Neuronal stem cell (in vitro differentiated cells): Measurements from ENCODE around the gene FCHO1.

Source experiments
- DNase-seq: peaks from one replicate; pipeline ENCODE4 v3.0.0-alpha.2; 2013; ENCODE audit warnings: low spot score
- H2AFZ ChIP-seq: one replicate; pipeline ENCODE4 v1.6.1; 2013; ENCODE audit warnings: mild to moderate bottlenecking, low read length, inconsistent platforms
- H2AK5ac ChIP-seq: 2 replicates; pipeline ENCODE4 v1.6.1; 2013; ENCODE audit warnings: low read depth, mild to moderate bottlenecking, inconsistent platforms, low read length, moderate library complexity, mixed read lengths
- H2BK120ac ChIP-seq: 2 replicates; pipeline ENCODE4 v1.6.1; 2013; ENCODE audit warnings: low read depth, mild to moderate bottlenecking, inconsistent platforms, low read length, moderate library complexity, mixed read lengths
- H2BK12ac ChIP-seq: one replicate; pipeline ENCODE4 v1.6.1; 2013; ENCODE audit warnings: low read length, inconsistent platforms
- H2BK15ac ChIP-seq: 2 replicates; pipeline ENCODE4 v1.6.1; 2013; ENCODE audit warnings: mild to moderate bottlenecking, low read length, inconsistent platforms, mixed read lengths
- H2BK5ac ChIP-seq: one replicate; pipeline ENCODE4 v1.6.1; 2013; ENCODE audit warnings: inconsistent platforms, mild to moderate bottlenecking, low read length, moderate library complexity
- H3K14ac ChIP-seq: one replicate; pipeline ENCODE4 v1.6.1; 2013; ENCODE audit warnings: low read length, inconsistent platforms
- H3K18ac ChIP-seq: 2 replicates; pipeline ENCODE4 v1.6.1; 2013; ENCODE audit warnings: low read length, inconsistent platforms
- H3K23ac ChIP-seq: 2 replicates; pipeline ENCODE4 v1.6.1; 2013; ENCODE audit warnings: low read depth, mild to moderate bottlenecking, mixed read lengths, low read length, inconsistent platforms; ENCODE audit not compliant: poor library complexity
- H3K27ac ChIP-seq: replicated peaks from 3 replicates; pipeline ENCODE4 v1.5.1; 2013; ENCODE audit warnings: low read length, inconsistent platforms
- H3K27me3 ChIP-seq, 3 experiments: 2 replicates each; pipeline ENCODE4 v1.6.1; 2013; ENCODE audit warnings: low read length in 3 of 3, mild to moderate bottlenecking in 2 of 3, inconsistent platforms in 1 of 3, low read depth in 1 of 3, mixed read lengths in 1 of 3, moderate library complexity in 1 of 3; ENCODE audit not compliant: control insufficient read depth in 3 of 3, insufficient read depth in 3 of 3
- H3K36me3 ChIP-seq, 2 donors: replicated peaks in 1 of 2; 2 replicates each; pipeline ENCODE4 v1.6.1; 2013; ENCODE audit warnings: low read length in 2 of 2; ENCODE audit not compliant: control insufficient read depth in 2 of 2, insufficient read depth in 2 of 2
- H3K4ac ChIP-seq: 2 replicates; pipeline ENCODE4 v1.6.1; 2013; ENCODE audit warnings: inconsistent platforms, mild to moderate bottlenecking, low read length, moderate library complexity
- H3K4me1 ChIP-seq, 2 donors: 1 replicate in 1 of 2; 2 replicates in 1 of 2; pipeline ENCODE4 v1.6.1; 2013; ENCODE audit warnings: low read length in 2 of 2, low read depth in 1 of 2; ENCODE audit not compliant: control insufficient read depth in 2 of 2, insufficient read depth in 1 of 2
- H3K4me2 ChIP-seq: one replicate; pipeline ENCODE4 v1.6.1; 2013; ENCODE audit warnings: mild to moderate bottlenecking, low read length, inconsistent platforms; ENCODE audit not compliant: insufficient read depth, poor library complexity, severe bottlenecking
- H3K4me3 ChIP-seq, 2 donors: 2 replicates each; pipeline ENCODE4 v1.5.1; 2013; ENCODE audit warnings: low read length in 2 of 2, mild to moderate bottlenecking in 2 of 2, inconsistent platforms in 1 of 2, moderate library complexity in 1 of 2
- H3K79me1 ChIP-seq: one replicate; pipeline ENCODE4 v1.6.1; 2013; ENCODE audit warnings: low read depth, mild to moderate bottlenecking, inconsistent platforms, low read length, moderate library complexity
- H3K9ac ChIP-seq: one replicate; pipeline ENCODE4 v1.6.1; 2013; ENCODE audit warnings: mild to moderate bottlenecking, low read depth, low read length, inconsistent platforms; ENCODE audit not compliant: poor library complexity
- H3K9me3 ChIP-seq, 2 donors: replicated peaks in 1 of 2; 2 replicates each; pipeline versions ENCODE3 to v1.6.1; 2013; ENCODE audit warnings: low read length in 2 of 2, mild to moderate bottlenecking in 2 of 2, inconsistent platforms in 1 of 2, low read depth in 1 of 2, mixed read lengths in 1 of 2, moderate library complexity in 1 of 2; ENCODE audit not compliant: control insufficient read depth in 2 of 2, insufficient read depth in 1 of 2
- H4K8ac ChIP-seq: one replicate; pipeline ENCODE4 v1.6.1; 2013; ENCODE audit warnings: low read depth, mild to moderate bottlenecking, inconsistent platforms, low read length, moderate library complexity
- H4K91ac ChIP-seq: one replicate; pipeline ENCODE4 v1.6.1; 2013; ENCODE audit warnings: low read length, low read depth, mild to moderate bottlenecking, inconsistent platforms; ENCODE audit not compliant: poor library complexity
- WGBS, 2 donors: extraction: QIAGEN DNeasy Blood & Tissue Kit; methylation state at CpG; one replicate each; pipeline ENCODE4 v1.1.7; 2013; ENCODE audit warnings: missing lambda C conversion rate in 2 of 2, mixed read lengths in 1 of 2; ENCODE audit not compliant: insufficient read length in 2 of 2, insufficient replicate concordance in 1 of 2; ENCODE audit errors: extremely low coverage in 2 of 2; 5-methylcytosine and 5-hydroxymethylcytosine counted together

FCHO1 gene

GRCh38 chr19:17719730-17720400 lies 31.4 kb upstream of the FCHO1 start:
- no peak for DNase-seq
- no peak overlapping the region for H2BK12ac ChIP-seq
- peak overlapping the region; percentile 82 for H2BK5ac ChIP-seq
- peak overlapping the region; percentile 87 for H2AFZ ChIP-seq
- H3K4me3 ChIP-seq: peak overlapping the region; percentile 59 to 94
- H3K9ac ChIP-seq: peak overlapping the region; percentile 89
- H3K4ac ChIP-seq: peak overlapping the region; percentile 26
- no peak overlapping the region for H3K27ac ChIP-seq
- WGBS, 2 donors: no CpG with 5 or more reads among the region's 38 CpGs
- no peak overlapping the region for H4K91ac ChIP-seq
- peak overlapping the region; percentile 89 for H3K23ac ChIP-seq
- H3K4me2 ChIP-seq: peak overlapping the region; percentile 65
- H4K8ac ChIP-seq: no peak overlapping the region
- peaks cover 13 to 14% of the 10 kb centered on the region in 2 donors for H3K4me1 ChIP-seq
- peak overlapping the region; percentile 89 for H2AK5ac ChIP-seq
- H3K36me3 ChIP-seq: peaks cover 15 to 37% of the 10 kb centered on the region in 2 donors
- peak overlapping the region; percentile 76 for H3K18ac ChIP-seq
- H2BK120ac ChIP-seq: no peak overlapping the region
- H3K14ac ChIP-seq: peak overlapping the region; percentile 8
- peaks cover 28% of the 10 kb centered on the region for H3K79me1 ChIP-seq
- no peaks in the 10 kb centered on the region for H3K9me3 ChIP-seq
- peak overlapping the region; percentile 75 for H2BK15ac ChIP-seq
- H3K27me3 ChIP-seq: peaks cover 0 to 2% (median 0%) of the 10 kb centered on the region in 3 experiments

GRCh38 chr19:17720440-17720839 lies 30.8 kb upstream of the FCHO1 start:
- Histone ChIP-seq H2BK12ac (no peak overlapping the region), H3K4me2 (peak overlapping the region; percentile 65), H3K4me1 (peaks cover 13 to 14% of the 10 kb centered on the region in 2 donors), H4K8ac (no peak overlapping the region), H3K18ac (no peak overlapping the region), H4K91ac (no peak overlapping the region), H3K23ac (peak overlapping the region; percentile 75), H2BK15ac (no peak overlapping the region), H3K36me3 (peaks cover 20 to 43% of the 10 kb centered on the region in 2 donors), H3K79me1 (peaks cover 29% of the 10 kb centered on the region), H3K4ac (peak overlapping the region; percentile 26), H3K9ac (peak overlapping the region; percentile 89), H3K27ac (no peak overlapping the region), H3K27me3 (peaks cover 0 to 2% (median 0%) of the 10 kb centered on the region in 3 experiments), H2BK5ac (peak overlapping the region; percentile 30), H3K14ac (no peak overlapping the region), H3K4me3 (peak overlapping the region; percentile 59 to 94), H3K9me3 (no peaks in the 10 kb centered on the region), H2AFZ (no peak overlapping the region), H2AK5ac (no peak overlapping the region), H2BK120ac (peak overlapping the region; percentile 10)
- no CpG with 5 or more reads among the region's 7 CpGs for WGBS, 2 donors
- no peak for DNase-seq

- Histone ChIP-seq H3K4me3 (peak overlapping the region in 1 of 2 donors; percentile 59), H3K9me3 (no peaks in the 10 kb centered on the region)
Measured at GRCh38 chr19:17721111-17721628, 30.1 kb upstream of the FCHO1 start.

GRCh38 chr19:17721821-17722220 lies 29.5 kb upstream of the FCHO1 start:
- H2BK12ac ChIP-seq: no peak overlapping the region
- H4K91ac ChIP-seq: no peak overlapping the region
- peaks cover 0 to 2% (median 0%) of the 10 kb centered on the region in 3 experiments for H3K27me3 ChIP-seq
- no peaks in the 10 kb centered on the region for H3K9me3 ChIP-seq
- no peak overlapping the region for H3K4me2 ChIP-seq
- H2BK5ac ChIP-seq: no peak overlapping the region
- DNase-seq: no peak
- H3K14ac ChIP-seq: no peak overlapping the region
- WGBS, 2 donors: no CpG with 5 or more reads among the region's 8 CpGs
- H3K9ac ChIP-seq: no peak overlapping the region
- peaks cover 33% of the 10 kb centered on the region for H3K79me1 ChIP-seq
- no peak overlapping the region for H2AK5ac ChIP-seq
- no peak overlapping the region for H2BK120ac ChIP-seq
- H3K4ac ChIP-seq: no peak overlapping the region
- H3K4me3 ChIP-seq: no peak overlapping the region
- peaks cover 13 to 14% of the 10 kb centered on the region in 2 donors for H3K4me1 ChIP-seq
- H3K23ac ChIP-seq: no peak overlapping the region
- no peak overlapping the region for H2AFZ ChIP-seq
- H3K36me3 ChIP-seq: peaks cover 34 to 57% of the 10 kb centered on the region in 2 donors
- no peak overlapping the region for H3K18ac ChIP-seq
- no peak overlapping the region for H3K27ac ChIP-seq
- no peak overlapping the region for H2BK15ac ChIP-seq
- H4K8ac ChIP-seq: no peak overlapping the region

More at GRCh38 chr19:17721111-17721628, 30.1 kb upstream of the FCHO1 start:
- Histone ChIP-seq H3K4me2 (no peak overlapping the region), H2AFZ (no peak overlapping the region), H3K79me1 (peaks cover 33% of the 10 kb centered on the region), H3K9ac (no peak overlapping the region), H3K27ac (no peak overlapping the region), H3K27me3 (peaks cover 0 to 2% (median 0%) of the 10 kb centered on the region in 3 experiments), H2BK120ac (no peak overlapping the region), H4K91ac (no peak overlapping the region), H2BK15ac (no peak overlapping the region), H2AK5ac (no peak overlapping the region), H3K36me3 (peaks cover 28 to 50% of the 10 kb centered on the region in 2 donors), H2BK5ac (peak overlapping the region; percentile 30), H4K8ac (no peak overlapping the region), H3K23ac (no peak overlapping the region), H3K4ac (no peak overlapping the region), H2BK12ac (no peak overlapping the region), H3K4me1 (peaks cover 13 to 14% of the 10 kb centered on the region in 2 donors), H3K14ac (no peak overlapping the region), H3K18ac (no peak overlapping the region)
- no peak for DNase-seq
- no CpG with 5 or more reads among the region's 12 CpGs for WGBS, 2 donors
